Brain pericyte (primary cell): ENCODE measurements around the gene CCDC182.

Experiments used
- DNase-seq: peaks from one replicate; pipeline ENCODE4 v3.0.0-alpha.2; 2012; ENCODE audit warnings: low read depth, low spot score

CCDC182 gene

DNA sequence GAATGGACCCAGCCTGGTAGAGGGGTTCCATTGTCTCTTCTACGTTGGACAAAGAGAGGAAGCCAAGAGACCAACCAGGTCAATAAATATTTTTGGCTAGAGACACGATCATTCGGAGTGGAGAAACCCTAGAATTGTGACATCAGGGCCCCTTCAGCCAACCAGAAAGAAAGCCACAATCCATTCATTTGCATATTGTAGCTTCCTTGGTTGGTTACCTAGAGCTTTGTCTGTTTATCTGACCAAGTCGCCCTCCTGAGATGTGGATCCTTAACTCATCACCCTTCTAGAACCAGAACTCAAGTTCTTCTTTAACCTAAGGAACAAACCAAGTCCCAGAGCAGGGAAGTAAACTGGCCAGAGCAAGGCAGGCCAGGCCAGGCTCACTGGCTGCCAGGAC is at the start of gene CCDC182:
Gene CCDC182, minus strand, starts transcription at position 58 of the 400 bp plus-strand sequence. Its CDS starts 27 bp downstream, at position 31.
- no peak for DNase-seq

DNA sequence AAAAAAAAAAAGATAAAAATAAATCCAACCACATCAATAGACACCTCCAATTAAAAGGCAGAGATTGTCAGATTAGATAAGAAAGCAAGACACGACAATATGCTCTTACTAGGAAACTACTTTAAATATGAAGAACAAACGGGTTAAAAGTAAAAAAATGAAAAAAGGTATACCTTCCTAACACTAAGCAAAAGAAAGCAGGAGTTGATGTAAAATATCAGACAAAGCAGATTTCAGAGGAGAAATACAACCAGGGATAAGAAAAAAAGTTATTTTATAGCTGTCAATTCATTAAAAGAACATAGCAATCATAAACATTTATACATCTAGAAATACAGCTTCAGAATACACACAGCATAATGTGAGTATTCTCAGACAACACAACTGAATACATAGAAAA is 49.7 kb upstream of the CCDC182 start:
- no peak for DNase-seq

DNA sequence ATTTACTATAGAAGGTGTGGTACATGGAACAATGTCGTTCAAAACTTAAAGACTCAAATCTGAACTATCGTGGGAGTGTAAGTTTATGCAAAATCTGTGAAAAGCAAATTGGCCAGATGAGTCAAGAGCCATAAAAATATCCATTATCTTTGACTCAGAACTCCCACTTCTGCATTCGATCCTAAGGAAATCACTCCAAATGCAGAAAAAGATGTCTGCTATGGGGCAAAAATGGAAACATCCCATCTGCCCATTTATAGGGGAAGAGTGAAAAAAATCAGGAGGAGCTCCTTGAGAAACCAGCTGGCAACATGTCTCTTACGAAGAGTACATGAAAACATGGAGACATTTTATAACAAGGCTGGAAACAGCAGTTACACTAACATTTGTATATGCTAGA is 43.6 kb upstream of the CCDC182 start:
- no peak for DNase-seq

DNA sequence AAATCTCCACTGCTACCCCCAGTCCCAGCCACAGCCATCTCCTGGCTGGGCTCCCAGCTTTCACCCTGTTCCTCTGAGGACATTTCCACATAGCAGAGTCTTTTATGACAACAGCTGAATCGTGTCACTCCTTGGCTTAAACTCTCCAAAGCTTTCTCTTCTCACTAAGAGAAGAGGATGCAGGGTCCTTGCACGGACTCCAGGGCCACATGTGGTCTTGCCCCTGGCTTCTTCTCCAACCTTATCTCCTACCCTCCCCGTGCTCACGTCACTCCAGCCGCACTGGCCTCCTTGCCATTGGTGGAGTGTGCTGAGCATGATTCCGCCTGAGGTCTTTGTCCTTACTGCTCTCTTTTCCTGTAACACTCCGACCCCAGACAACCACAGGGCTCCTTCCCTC is 39.9 kb upstream of the CCDC182 start:
- no peak for DNase-seq

DNA sequence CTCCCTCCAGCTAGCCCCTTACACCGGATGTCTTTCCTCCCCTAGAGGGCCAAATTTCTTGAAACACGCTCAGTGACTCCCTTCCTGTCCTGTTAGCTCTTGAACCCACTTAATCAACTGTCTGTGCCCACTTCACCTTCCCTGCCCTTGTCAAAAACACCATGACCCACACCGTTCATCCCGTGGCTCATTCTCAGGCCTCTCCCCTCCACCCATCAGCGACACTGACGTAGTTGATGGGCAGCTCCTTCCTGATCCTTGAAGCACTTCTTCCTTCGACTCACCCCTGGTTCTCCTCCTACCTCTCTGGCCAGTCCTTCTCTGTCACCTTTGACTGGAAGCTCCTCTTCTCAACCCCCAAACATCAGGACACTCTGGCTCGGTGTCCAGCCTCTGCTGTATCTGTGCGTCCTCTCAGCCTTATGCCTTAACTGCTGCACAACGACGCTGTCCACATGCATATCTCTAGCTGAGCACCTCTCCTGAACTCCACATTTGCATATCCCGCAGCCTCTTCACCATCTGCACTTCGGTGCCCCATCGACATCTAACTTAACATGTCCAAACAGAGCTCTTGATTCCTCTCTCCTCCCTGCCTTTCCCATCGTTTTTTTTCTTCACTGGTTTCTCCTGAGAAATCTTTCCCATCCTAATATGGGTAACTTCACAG is 39.3 kb upstream of the CCDC182 start:
- DNase-seq, result no peak

DNA sequence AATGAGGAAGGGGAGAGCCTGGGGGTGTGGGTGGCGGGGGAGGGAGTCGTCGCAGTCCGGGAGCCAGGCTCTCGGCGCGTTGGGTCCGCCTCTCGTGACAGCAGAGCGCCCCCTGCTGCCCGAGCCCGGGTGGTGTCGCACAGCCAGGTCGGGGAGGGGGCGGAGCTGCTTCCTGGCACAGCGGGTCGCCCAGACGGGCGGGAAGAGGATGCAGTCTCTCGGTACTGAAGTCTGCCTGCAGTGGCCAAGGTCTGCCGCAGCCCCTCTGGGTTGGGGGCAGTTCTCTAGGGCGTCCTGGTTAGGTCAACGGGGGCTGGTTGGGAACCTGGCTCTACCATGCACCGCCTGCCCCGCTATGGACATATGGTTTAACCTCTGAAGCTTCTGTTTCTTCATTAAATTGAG is 38.2 kb upstream of the CCDC182 start:
- no peak for DNase-seq

DNA sequence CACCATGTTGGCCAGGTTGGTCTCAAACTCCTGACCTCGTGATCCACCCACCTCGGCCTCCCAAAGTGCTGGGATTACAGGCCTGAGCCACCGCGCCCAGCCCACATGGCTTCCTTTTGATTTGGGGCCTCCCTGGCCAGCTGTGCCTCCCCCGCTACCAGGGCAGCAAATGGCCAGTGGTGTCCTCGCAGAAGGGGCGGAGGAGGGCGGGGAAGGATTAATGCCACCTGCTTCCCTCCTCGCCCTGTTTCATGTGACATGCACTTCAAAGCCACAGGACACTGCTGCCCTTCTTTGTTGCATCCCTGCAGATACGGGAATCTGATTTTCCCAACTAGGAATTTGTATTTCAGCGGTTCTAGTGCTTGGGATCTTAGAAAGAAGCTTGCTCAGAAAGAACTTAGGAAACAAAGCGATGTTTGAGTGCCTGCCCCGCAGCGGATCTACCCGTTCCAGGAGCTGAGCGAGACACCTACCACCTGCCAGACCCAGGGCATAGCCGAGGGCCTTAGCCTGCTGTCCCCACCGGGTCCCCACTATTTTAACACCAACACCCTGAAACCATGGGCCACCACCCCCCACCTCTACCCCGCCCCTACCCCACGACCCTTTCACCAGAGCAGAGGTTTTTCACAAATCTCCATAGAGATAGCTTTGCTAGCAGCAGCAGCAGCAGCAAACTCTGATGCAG is 37.7 kb upstream of the CCDC182 start:
- no peak for DNase-seq

DNA sequence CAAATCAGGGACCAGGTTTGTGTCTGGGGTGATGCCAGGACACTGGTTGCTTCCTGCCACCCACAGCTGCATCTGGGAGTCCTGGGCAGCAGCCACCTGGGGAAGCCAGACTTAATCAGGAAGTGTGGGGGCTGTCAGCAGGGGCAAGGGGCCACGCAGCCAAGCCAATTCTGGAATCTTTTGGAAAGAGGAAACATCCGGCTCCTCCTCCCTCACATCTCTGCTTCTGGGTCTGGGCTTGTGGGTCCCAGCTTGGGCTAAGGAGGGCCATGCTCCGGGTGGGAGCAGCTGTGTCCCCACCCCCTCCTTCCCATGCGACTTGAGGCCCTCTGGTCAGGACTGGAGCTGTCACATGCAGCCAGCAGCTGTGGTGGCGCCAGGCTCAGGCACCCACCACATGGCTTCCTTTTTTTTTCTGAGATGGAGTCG is 37.0 kb upstream of the CCDC182 start:
- no peak for DNase-seq

DNA sequence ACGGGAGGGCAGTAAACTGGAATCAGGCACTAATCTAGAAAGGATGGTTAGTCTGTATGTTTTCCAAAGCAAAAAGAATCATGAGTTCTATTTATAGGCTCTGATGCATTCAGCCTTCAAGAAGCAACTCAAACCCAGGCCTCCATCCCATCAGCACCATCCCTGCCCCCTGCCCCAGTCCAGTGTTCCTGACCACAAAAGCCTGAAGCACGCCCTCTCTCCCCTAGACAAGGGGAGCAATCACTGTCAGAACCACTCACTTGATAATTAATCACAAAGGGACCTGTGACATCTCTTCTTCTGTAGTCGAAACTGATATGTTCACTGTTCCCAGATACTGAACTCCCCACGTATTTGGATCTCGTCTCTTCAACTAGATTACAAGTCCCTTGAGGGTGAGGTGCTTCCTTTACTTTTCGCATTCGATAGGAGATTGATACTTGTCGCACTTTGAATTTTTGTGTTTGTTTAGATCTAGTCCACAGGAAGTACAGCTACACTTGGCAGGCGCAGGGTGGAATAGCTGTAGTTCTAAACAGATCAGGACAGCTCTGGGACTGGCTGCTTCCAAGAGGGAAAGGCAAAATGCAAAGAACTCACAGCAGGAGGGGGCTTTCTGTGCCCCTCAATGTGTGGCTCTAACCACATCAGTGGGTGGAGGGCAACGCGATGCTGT is 36.4 kb upstream of the CCDC182 start:
- DNase-seq, result no peak

DNA sequence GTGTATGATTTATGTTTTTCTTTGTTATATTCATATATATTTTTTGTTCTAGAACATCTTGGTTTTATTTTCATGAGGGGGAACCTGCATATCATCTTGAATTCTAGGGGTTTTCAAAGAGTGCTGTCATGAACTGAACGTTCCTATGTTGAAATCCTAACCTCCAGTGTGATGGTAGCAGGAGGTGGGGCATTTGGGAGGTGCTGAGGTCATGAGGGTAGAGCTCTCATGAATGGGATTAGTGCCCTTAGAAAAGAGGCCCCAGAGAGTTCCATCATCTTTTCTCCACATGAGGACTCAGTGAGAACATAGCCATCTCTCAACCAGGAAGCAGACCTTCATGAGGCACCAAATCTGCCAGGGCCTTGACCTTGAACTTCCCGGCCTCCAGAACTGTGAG is 34.6 kb upstream of the CCDC182 start:
- DNase-seq, result no peak

DNA sequence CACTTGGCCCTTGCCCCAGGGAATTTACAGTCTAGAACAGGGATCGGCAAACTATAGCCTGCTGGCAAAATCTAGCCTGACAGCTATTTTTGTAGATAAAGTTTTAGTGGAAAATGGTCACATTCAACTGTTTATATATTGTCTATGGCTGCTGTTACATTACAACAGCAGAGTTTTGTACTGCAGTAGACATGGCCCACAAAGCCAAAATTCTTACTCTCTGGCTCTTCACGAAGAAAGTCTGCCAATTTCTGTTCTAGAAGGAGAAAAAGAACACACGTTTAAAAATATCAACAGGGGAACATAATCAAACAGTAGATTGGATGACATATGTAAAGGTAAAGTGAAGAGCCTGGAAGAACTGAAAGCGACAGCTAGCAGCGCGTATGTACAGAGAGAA is 33.2 kb upstream of the CCDC182 start:
- DNase-seq, result no peak

DNA sequence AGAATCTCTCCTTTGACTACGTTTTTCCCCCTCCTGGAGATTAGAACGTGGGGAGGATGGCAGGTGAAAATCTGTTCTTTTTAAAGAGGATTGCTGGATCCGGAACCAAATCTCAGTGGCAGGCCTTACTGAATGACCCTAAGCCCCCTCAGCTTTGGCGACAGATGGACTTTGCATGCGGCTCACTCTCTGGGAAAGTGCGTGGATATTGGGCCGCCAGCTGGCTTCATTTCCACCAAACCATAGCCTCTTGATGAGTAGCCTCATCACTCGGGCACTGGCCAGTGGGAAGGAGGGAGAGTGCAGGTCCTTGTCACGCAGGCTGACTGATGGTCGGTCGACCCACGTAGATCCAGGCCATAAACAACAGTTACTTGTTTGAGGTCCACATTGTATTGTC is 31.3 kb upstream of the CCDC182 start:
- no peak for DNase-seq

DNA sequence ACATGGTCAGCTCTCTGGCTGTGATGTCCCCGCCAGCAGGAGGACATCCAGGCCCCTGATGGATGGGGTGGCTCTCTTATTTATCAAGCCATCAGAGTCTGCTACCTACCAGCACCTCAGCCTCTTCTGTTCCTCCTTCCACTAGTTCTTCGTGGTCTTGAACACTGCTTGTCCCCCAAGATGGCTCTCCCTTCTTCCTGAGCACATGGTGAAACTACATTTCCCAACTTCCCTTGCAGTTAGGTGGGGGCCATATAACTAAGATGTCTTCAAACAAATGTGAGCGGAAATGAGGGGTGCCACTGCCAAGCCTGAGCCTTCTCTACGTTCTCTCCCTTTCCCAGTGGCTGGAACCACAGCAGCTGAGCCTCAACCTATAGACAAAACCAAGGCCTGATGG is 29.8 kb upstream of the CCDC182 start:
- DNase-seq, result no peak

DNA sequence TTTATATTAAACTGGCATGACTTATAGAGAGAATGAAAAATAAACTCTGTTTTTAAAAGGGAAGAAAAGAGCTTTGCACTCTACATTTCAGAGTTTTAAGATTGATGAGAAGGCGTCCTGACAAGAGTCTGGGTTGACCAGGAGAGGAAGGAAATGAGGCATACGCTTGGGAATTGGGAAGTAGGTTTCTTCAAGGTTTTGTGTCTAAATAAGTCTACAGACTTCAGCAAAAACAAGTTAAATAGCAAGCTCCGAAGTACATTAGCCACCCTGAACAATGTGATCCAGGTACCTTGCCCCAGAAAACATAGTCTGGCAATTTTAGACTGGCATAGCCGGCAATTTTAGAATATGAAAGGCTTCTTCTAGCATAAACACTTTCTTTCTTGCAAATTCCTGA is 28.5 kb upstream of the CCDC182 start:
- no peak for DNase-seq

DNA sequence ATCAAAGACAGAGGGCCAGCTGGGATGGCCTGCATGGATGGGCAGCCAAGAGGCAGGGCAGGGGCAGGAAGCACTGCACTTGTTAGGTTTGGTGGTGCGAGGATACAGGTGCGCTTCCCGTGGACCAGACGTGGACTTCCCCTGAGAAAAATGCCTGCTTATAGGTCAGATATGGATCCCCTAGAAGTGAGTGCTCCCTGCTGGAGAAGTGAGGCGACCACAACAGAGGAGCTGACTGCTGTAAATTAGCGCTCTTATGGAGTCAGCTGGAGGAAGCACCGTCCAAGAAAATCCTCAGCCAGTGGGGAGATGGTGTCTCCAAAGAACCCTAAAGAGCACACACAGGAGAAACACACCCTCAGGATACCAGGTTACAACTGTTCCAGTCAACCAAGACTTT is 27.7 kb upstream of the CCDC182 start:
- no peak for DNase-seq

DNA sequence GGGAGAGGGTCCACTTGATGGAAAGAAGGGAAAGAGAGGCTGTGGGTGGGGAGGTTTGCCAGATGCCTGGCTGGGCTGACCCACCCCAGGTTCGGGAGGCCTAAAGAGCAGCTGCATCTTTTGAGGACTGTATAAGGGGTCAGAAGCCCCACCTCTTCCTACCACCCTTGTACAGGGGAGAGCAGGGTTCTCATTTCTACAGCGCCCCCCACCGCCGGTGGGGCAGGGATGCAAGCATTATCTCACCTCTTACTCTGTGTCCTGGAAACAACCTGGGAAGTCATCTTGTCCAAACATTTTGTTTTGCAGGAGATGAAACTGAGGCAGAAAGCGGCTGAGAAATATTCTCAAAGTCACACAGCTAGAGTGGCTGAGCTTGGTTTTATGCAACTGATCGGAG is 22.5 kb upstream of the CCDC182 start:
- DNase-seq, result no peak

DNA sequence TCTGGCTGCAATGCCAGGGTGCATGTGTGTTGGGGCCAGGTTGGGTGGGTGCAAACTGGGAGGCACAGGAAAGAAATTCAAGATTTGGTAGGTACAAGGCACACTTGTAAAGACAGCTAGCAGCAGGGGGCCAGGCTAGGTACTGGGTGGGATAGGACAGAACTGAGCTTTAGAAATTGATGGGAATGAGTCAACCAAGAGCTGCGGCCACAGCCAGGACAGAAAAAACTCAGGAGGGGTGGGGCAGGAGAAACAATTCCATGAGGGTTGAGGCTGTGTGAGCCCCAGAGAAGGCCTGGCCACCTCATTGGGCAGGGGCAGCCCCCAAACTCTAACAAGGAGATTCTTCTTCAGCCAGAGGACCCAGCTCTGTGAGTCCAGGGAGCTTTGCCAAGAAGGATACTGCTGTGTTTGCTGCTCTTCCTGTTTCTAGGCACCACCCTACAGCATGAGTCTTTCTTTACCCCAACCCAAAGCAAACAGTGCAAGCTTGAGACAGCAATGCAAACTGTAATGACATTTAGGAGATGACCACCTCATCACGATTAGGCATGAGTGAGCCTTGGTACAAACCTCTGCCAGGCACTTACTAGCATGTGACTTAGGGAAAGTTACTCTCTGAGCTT is 21.3 kb upstream of the CCDC182 start:
- no peak for DNase-seq

DNA sequence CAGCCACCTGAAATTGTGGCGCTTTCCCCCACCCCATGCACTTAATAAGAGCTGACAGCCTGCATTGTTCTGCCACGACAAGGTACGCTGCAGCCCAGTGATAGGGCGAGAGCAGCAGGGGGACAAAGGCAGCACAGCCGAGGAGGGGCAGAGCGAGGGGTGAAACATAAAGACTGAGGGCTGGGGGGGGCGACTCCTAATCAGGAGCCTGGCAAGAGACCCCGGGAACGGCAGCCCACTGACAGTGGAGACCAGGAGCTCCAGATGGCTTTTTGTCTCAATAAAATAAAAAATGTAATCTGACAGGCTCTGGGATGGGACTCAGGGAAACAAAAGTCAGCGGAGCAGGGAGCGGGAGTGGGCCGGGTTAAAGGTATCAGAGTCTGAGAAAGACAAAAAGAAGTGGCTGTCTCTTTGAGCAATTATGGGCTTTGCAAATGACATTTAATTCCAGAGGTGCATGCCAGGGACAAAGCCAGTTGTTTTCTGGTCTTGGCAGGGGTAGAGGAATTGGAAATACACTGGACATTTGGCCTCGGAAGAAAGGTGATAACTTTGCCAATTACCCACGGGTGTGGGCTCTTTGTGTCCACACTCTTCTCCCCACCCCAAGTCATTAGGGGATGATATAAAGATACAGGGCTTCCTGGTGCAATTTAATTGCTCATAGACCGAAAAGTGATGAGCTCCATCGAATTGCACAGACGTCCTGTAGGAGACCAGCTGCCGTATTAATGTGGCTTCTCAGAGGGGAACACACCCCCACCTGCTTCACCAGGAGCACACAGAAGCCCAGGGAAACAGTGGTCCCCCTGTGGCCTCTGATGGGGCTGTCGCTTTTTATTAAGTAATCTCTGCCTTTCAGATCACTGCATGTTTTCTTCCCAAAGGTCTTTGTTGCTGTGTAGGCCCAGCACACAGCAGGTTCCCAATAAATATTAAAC is 17.6 kb upstream of the CCDC182 start:
- DNase-seq, result no peak

DNA sequence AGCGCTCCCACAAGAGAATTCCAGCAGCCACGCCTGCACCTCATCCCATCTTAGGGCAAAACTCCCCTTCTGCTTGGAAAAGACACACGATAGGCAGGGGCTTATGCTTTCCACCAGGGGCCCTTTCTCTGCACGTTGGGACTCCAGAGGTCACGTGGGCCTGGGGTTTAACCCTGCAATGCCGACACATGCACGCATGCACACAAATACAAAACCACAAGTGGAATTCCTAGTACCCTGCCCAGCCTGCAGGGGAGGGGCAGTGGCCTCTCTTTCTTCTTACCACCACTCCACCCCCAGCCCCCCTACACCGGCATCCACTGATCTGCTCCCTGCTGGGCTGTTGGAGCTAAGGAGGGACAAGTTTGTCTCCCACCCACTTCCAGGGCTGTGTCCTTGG is 16.8 kb upstream of the CCDC182 start:
- no peak for DNase-seq

DNA sequence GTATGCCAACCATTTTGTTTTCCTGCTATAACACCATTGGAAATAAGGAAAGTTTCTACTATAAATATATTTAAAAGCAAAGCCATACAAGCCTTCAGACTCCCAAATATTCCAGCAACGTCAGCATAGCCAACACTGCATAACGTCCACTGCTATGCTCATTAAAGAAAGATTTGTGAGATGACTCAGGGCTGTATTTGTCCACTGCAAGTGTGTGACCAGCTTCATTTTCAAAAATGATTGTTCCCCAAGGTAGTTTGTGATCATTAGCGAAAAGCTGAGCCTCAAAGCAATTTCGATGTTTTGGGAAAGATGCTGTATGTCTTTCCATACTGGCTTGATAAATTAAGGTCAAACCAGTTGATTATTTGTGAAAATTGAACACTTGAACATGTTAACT is 14.9 kb upstream of the CCDC182 start:
- DNase-seq, result no peak

DNA sequence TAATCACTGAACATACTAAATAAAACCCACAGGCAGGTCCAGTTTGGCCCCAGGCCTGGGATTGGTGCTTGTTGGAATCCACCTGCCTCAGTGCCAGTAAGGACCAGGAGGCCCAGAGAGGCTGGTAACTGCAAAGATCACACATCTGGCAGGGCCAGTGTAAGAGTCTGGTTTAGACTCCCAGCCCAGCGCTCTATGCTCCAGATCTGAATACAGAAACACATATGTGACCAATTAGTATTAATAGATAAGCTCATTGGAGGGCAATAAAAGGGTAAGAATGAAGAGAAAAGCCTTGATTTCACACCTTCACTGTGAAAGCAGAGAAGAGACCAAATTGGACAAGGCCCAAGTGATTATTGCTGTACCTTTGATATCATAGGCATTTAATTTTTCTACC is 13.6 kb upstream of the CCDC182 start:
- no peak for DNase-seq
